Left colon (tissue), 2 donors: Measurements from ENCODE around the gene ATP6V1G2. TPM values are rescaled to one million over a fixed set of nuclear protein-coding genes. Genes with fewer than 3 reads are reported as not detected.
"Not testable (repeated sequence)": the region's sequence is repeated elsewhere in the genome, so short reads cannot be mapped to it uniquely, and the experiment has no call there.

Experiments
- ATAC-seq: fragments of 200-7000 bp; cut with Tn5 transposase; one replicate; pipeline ENCODE4 v1.9.1; 2020; ENCODE audit warnings: mild to moderate bottlenecking, moderate library complexity
- DNase-seq, 2 donors: peaks; one replicate each; pipeline ENCODE4 v3.0.0-alpha.2; 2020
- intact Hi-C, 2 donors: fragments of 100-400 bp; cut with DNase I in 1 of 2; cut with micrococcal nuclease in 1 of 2; formaldehyde crosslinking; loops; one replicate each; pipeline versions ENCODE4 v1.11.2 to v1.14.0; 2022; cut with DNase I, micrococcal nuclease
- total RNA-seq, 2 donors: library from RNA; stranded (reverse); fragmentation: NEBNext Ultra II Directional; extraction: Animal tissue kit (Norgen Biotek cat#: 25700); gene quantifications; one replicate each; pipeline ENCODE4 v1.2.1, GENCODE V29; 2021
- donor health status: DM: no; HTN: no; CAD: no.
- donor health status: DM: yes; HTN: yes; CAD: no.

ATP6V1G2 gene
- total RNA-seq, 2 donors from 2014 or later: 0.58 to 0.92 TPM

- intact Hi-C loops: no loop called here
- DNase-seq (no peak), ATAC-seq (no peak)
Measured at GRCh38 chr6:31534011-31534410, 12.4 kb downstream of the ATP6V1G2 start.

GRCh38 chr6:31533455-31533841, 13.0 kb downstream of the ATP6V1G2 start:
- DNase-seq (no peak), ATAC-seq (no peak)
- intact Hi-C loops: no loop called here

GRCh38 chr6:31532644-31533454, 13.6 kb downstream of the ATP6V1G2 start:
- intact Hi-C loops: no loop called here
- ATAC-seq (no peak), DNase-seq (no peak)

- ATAC-seq (no peak), DNase-seq (no peak)
- intact Hi-C loops: no loop called here
Measured at GRCh38 chr6:31531771-31532643, 14.4 kb downstream of the ATP6V1G2 start.

GRCh38 chr6:31531162-31531561, 15.2 kb downstream of the ATP6V1G2 start:
- intact Hi-C loops: no loop called here
- ATAC-seq (no peak), DNase-seq (no peak)

- ATAC-seq (no peak), DNase-seq (no peak)
- intact Hi-C loops: no loop called here
Measured at GRCh38 chr6:31530659-31531058, 15.7 kb downstream of the ATP6V1G2 start.

- intact Hi-C loops: no loop called here
- DNase-seq (no peak), ATAC-seq (peak; percentile 24)
Measured at GRCh38 chr6:31529329-31530150, 16.9 kb downstream of the ATP6V1G2 start.

- ATAC-seq: peak; percentile 29
- intact Hi-C loops: no loop called here
- DNase-seq: no peak
Measured at GRCh38 chr6:31528821-31529328, 17.5 kb downstream of the ATP6V1G2 start, which contains the start of gene MCCD1. Gene MCCD1, plus strand, starts transcription at chr6:31528962. Its CDS starts 53 bp downstream, at chr6:31529015.

GRCh38 chr6:31528307-31528777, 18.1 kb downstream of the ATP6V1G2 start:
- no peak for DNase-seq
- intact Hi-C loops: no loop called here
- ATAC-seq: peak; percentile 6

- ATAC-seq: no peak
- DNase-seq: no peak
- intact Hi-C loops: no loop called here
Measured at GRCh38 chr6:31525932-31526591, 20.3 kb downstream of the ATP6V1G2 start.

- DNase-seq (no peak), ATAC-seq (no peak)
- intact Hi-C loops: no loop called here
Measured at GRCh38 chr6:31525553-31525931, 20.9 kb downstream of the ATP6V1G2 start.

- intact Hi-C loops: no loop called here
- ATAC-seq (no peak), DNase-seq (no peak)
Measured at GRCh38 chr6:31521835-31522234, 24.6 kb downstream of the ATP6V1G2 start.

- intact Hi-C loops: no loop called here
- ATAC-seq (no peak), DNase-seq (no peak)
Measured at GRCh38 chr6:31513456-31514165, 32.8 kb downstream of the ATP6V1G2 start.

- ATAC-seq (no peak), DNase-seq (no peak)
- intact Hi-C loops: no loop called here
Measured at GRCh38 chr6:31510007-31510406, 36.4 kb downstream of the ATP6V1G2 start.

- not testable (repeated sequence) for ATAC-seq, DNase-seq
Measured at GRCh38 chr6:31509036-31509435, 37.4 kb downstream of the ATP6V1G2 start.

GRCh38 chr6:31502586-31502985, 43.8 kb downstream of the ATP6V1G2 start:
- ATAC-seq (no peak), DNase-seq (no peak)
- intact Hi-C loops: no loop called here

More at GRCh38 chr6:31509036-31509435, 37.4 kb downstream of the ATP6V1G2 start:
- intact Hi-C loops: not testable (repeated sequence)

GRCh38 chr6:31499648-31500047, 46.8 kb downstream of the ATP6V1G2 start:
- ATAC-seq, DNase-seq, intact Hi-C loops: not testable (repeated sequence)

- ATAC-seq: no peak
- intact Hi-C loops: no loop called here
- DNase-seq: no peak
Measured at GRCh38 chr6:31498748-31499147, 47.7 kb downstream of the ATP6V1G2 start.
